GM21360 (cell line): Measurements from ENCODE around the gene RNF135.
A peak's percentile ranks its signal among the peaks of the same experiment; 100 is the strongest.
"Not testable (repeated sequence)": the region's sequence is repeated elsewhere in the genome, so short reads cannot be mapped to it uniquely, and the experiment has no call there.

Experiments used
- ATAC-seq: cut with Tn5 transposase; IDR thresholded peaks from one replicate; pipeline ENCODE4 v1.9.1; 2021; ENCODE audit warnings: mild to moderate bottlenecking, moderate library complexity; ENCODE audit not compliant: unreplicated experiment

Gene RNF135, protein sequence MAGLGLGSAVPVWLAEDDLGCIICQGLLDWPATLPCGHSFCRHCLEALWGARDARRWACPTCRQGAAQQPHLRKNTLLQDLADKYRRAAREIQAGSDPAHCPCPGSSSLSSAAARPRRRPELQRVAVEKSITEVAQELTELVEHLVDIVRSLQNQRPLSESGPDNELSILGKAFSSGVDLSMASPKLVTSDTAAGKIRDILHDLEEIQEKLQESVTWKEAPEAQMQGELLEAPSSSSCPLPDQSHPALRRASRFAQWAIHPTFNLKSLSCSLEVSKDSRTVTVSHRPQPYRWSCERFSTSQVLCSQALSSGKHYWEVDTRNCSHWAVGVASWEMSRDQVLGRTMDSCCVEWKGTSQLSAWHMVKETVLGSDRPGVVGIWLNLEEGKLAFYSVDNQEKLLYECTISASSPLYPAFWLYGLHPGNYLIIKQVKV

DNA sequence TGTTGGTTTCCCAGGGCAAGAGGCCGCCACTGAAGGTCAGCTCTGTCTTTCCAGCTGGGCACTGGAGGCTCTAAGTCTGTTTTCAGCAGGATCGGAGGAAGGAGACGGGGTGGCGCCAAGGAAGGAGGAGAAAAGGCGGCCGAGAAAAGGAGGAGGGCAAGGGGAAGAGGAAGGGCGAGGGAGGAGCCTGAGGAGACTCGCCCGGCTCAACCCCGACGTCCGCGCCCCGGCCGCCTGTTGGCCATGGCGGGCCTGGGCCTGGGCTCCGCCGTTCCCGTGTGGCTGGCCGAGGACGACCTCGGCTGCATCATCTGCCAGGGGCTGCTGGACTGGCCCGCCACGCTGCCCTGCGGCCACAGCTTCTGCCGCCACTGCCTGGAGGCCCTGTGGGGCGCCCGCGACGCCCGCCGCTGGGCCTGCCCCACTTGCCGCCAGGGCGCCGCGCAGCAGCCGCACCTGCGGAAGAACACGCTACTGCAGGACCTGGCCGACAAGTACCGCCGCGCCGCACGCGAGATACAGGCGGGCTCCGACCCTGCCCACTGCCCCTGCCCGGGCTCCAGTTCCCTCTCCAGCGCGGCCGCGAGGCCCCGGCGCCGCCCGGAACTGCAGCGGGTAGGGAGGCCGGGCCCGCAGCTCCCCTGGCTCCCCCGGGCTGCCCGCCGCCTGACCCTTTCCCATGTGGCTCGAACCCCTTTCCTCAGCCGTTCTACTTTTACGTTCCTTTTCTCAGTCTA, at the start of gene RNF135:
RNF135 (plus strand) TSS at position 209 of the 737 bp plus-strand sequence; CDS start at position 244, 35 bp downstream.
- ATAC-seq = peak; percentile 46

DNA sequence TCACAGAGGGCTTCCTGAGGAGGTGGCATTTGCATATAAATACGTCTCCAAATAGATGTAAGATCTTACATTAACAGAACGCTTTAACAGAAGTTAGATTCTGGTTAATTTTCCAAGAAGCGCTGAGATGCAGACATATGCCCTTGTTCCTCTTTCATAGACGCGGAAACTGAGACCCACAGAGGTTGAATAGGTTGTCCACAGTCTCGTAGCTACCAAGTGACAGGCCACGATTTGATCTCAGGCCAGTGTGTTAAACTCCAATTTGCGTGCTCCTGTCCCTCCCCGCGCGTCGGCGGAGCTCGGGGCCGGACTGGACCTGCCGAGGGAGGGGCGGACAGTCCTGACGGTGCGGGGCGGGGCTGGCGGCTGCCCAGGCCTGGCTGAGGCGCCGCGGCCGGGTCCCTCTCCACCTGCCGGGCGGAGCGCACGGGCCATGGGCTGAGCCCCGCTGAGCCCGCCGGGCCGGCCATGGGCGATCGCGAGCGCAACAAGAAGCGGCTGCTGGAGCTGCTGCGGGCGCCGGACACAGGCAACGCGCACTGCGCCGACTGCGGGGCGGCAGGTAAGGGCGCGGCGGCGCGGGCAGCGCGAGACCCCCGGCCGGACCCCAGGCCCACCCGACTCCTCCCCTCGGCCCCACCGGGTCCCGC, 49.2 kb upstream of the RNF135 start, which contains the start of gene ADAP2:
ADAP2 (plus strand) TSS at position 402 of the 653 bp plus-strand sequence; CDS start at position 472, 70 bp downstream.
- ATAC-seq = no peak

DNA sequence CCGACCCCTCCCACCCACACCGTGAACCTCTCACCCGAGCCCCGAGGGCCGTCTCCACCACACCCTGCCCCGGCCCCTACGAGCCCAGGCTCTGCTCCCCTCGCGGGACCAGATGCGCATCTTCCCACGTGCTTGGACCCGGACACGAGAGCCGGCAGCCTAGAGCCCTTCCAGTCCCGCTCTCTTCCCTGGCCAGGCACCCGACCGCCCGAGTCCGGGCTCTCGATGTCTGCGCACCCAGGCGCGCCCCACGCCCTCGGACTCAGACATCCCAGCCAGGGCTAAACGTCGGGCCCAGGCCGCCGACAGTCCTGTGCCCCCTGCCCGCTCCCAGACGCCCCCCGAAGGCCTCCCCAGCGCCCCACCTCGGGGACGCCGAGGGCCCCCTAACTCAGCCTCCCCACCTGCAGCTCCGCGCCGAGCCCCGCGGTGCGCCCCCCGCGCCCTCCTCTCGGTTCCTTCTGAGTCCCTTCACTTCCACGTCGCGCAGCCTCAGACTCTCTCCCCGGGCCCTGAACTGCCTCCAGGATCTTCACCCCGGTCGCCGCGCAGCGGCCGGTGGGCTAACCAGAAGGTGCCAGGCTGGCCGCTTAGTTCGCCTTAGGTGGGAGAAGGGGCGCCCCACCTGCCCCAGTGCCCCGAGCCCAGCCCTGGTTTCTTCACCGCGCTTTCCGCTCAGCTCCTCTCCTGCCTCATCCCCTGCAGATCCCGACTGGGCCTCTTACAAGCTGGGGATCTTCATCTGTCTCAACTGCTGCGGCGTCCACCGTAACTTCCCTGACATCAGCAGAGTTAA, 48.4 kb upstream of the RNF135 start:
- no peak for ATAC-seq

DNA sequence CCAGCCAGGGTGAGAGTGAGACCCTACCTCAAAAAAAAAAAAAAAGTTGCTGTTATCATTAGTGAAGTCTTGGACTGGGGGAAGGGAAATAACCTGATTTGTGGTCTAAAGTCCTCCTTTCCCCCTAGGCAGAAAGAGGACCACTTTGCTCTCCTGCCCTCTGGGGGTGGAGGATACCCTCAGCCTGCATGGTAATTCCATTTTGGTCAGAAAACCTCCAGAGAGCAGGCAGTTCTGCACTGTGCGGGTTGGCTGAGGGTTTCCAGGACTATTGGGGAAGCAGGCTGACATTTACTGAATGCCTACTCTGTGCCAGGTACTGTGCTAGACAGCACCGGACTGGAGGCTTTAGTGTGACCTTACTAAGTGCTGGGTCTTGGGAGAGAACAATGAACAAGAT, 46.5 kb upstream of the RNF135 start:
- no peak for ATAC-seq

DNA sequence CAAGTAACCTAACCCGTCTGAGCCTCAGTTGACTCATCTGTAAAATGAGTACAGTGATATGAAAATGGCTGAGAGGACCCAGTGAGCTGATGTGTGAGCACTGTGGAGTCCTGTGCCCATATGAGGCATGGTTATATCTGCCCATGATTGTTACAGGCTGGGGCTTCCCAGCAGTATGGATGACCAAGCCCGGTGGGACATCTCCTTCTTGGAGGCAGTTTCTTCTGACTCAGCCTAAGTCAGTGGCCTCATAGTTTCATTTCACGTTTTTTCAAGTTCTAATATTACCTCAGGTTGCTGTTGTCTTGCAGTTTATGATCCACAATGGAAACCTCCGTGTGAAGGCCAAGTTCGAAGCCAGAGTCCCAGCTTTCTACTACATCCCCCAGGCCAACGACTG, 44.3 kb upstream of the RNF135 start:
- no peak for ATAC-seq

DNA sequence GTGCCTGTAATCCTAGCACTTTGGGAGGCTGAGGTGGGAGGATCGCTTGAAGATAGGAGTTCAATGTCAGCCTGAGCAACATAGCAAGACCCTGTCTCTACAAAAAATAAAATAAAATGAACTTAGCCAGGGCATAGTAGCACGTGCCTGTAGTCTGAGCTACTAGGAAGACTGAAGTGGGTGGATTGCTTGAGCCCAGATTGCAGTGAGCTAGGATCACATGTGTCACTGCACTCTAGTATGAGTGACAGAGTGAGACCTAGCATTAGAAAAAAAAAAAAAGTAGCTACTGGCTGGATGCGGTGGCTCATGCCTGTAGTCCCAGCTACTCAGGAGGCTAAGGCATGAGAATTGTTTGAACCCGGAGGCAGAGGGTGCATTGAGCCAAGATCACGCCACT, 43.1 kb upstream of the RNF135 start:
- no peak for ATAC-seq

DNA sequence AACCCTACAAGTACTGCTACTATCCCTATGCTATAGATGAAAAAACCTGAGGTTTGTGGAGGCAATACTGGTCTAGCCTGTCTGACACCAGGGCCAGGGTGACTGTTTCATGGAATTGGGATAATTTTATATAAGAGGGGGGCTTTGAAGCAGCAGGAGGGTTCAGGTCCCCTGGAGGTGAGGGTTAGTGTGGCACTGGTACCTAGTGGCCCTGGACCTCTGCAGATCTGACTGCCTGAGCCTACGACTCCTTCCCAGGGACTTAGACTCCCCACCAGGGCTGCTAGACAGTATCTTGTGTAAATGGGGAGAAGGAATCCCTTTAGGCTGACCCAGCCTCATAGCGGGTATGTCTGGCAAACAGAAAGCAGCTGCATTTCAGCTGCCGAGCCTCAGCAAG, 42.3 kb upstream of the RNF135 start:
- no peak for ATAC-seq

DNA sequence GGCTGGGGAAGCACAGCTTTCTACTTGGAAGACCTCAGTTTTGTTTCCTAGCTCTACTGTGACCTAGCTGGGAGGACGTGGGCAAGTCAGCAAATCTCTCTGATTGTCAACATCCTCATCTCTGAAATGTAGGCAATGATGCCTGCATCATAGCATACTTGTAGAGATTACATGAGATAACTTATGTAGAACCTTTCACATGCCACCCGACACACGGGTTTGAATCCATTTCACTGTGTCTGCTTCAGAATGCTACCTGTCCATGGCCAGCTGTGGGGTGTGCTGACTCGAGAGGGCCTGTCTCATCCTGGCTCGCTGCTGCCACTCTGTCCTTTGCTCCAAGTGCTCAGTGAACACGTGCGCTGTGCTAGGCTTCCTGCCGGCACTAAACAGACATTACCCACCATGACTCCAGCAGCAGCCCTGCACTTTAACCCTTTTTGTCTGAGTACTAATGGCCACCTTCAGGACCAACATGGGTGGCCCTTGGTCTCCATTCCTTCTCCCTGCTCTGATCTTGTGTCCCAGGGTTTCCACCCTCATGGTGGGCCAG, 41.7 kb upstream of the RNF135 start:
- ATAC-seq = no peak

DNA sequence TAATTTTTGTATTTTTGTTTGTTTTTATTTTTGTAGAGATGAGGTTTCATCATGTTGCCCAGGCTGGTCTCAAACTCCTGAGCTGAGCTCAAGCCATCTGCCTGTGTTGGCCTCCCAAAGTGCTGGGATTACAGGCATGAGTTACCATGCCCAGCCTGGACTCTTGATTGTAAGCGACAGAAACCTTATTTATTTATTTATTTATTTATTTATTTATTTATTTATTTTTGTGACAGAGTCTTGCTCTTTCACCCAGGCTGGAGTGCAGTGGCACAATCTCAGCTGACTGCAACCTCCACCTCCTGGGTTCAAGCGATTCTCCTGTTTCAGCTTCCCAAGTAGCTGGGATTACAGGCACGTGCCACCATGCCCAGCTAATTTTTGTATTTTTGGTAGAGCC, 41.0 kb upstream of the RNF135 start:
- not testable (repeated sequence) for ATAC-seq

DNA sequence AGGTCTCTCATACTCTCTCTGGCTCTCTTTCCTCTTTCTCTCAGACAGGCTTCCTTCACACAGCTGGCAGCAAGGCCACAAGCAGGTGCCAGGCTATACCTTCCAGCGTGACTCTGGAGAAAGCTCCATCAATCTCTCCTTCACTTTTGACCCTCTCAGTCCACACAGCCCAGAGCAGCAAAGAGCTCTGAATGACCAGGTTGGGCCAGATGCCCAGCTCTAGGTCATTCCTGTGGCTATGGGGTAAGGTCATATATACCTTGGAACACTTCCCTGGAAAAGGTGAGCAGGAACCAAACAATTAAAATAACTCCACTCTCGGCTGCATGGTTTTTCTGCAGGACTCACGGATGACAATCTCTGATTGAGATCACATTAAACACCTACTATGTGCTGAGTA, 40.3 kb upstream of the RNF135 start:
- no peak for ATAC-seq

DNA sequence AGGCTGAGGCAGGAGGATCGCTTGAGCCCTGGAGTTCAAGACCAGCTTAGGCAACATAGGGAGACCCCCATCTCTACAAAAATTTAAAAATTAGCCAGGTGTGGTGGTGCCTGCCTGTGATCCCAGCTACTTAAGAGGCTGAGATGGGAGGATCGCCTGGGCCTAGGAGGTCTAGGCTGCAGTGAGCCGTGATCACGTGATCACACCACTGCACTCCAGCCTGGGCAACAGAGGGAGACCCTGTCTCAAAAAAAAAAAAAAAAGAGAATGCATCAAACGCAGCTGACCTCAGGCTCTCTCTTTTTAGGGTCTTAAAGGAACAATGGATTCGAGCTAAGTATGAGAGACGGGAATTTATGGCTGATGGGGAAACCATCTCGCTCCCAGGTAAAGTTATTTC, 39.3 kb upstream of the RNF135 start:
- not testable (repeated sequence) for ATAC-seq

DNA sequence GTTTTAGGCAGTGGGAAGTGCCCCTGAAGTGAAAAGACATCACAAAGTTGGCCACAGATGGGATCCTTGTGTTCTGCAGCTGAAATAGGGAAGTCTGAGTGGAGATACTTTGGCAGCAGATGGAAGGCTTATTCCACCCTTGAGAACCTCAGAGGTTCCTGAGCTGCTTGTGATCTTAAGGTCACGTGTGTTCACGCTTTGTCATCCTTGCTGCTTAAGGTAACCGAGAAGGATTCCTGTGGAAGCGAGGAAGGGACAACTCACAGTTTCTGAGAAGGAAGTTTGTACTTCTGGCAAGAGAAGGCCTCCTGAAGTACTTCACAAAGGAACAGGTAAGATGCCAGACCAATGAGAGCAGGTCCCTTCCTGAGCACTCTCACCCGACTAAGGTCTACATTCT, 36.9 kb upstream of the RNF135 start:
- no peak for ATAC-seq

DNA sequence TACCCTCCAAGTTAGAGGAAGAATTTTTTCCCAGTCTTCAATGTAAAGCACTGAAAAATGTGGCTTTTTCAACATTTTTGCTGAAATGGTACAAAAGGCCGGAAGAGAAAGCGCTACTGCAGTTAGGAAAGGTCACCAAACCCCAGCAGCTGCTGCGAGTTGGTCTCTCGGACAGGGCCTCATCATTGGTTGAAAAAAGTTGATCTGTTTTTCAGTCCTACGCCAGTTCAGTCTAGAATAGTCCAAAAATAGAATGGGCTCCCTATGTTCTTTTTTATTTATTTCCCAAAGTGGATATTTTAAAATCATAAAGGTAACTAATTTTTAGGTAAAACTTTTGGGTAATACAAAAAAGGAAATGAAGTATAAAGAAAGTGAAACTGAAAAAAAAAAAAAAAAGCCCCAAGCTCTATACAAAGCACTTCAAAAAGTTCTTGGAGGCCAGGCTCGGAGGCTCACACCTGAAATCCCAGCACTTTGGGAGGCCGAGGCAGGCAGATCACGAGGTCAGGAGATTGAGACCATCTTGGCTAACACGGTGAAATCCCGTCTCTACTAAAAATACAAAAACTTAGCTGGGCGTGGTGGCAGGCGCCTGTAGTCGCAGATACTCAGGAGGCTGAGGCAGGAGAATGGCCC, 31.7 kb upstream of the RNF135 start:
- ATAC-seq = no peak

DNA sequence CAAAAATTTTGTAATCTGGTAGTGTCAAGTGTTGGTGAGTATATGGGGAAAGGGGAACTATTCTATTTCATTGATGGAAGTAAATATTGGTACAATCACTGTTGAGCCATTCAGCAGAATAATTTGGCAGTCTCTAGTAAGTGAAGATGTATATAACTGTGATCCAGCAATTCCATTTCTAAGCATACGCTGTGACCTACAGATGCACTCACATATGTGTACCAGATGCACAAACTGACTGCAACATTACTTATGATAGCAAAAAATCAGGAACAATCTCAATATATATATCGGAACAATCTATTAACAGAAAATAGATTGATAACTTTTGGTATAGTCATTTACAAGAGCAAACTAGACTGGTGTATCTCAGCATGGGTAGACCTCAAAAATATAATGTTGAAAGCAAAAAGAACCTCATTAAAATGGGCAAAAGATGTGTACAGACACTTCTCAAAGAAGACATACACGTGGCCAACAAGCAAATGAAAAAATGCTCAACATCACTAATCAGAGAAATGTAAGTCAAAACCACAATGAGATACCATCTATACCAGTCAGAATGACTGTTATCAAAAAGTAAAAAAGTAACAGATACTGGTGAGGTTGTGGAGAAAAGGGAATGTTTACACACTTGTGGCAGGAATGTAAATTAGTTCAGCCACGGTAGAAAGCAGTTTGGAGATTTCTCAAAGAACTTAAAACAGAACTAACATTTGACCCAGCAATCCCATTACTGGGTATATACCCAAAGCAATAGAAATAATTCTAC, 28.3 kb upstream of the RNF135 start:
- ATAC-seq = no peak

DNA sequence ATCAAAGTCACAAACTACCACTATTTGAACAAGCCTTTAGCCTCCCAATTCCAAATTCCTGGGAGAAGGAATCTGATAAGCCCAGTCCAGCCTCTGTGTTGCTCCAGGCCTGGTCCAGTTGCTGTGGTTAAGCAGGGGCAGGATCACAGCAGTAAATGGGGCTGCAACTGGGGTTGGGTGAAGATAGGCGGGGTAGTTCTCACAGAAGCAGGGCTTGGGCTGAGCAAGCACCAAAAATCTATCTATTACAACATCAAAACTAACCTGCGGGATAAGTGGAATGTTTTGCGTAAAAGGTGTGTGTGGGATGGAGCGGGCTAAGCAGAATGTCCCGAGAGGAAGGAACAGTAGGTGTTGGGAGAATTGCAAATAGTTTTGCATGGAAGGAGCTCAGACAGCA, 23.0 kb upstream of the RNF135 start:
- no peak for ATAC-seq

DNA sequence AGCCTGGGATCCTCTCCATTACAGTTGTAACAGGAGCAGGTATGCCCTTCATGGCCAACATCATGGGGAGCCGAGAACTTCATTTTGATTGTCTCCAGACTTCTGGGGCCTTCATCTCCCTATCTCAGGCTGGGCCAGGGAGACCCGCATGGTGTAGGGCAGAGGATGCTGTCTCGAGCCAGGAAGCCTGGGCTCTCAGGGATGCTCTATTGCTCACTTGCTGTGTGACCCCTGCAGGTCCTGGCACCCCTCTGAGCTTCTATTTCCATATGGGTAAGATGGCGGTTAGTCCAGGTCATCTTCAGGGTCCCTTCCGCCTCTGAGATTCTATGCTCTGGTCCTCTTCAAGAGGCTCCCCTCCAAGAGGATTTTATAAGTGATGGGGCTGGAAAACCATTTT, 20.6 kb upstream of the RNF135 start:
- no peak for ATAC-seq

DNA sequence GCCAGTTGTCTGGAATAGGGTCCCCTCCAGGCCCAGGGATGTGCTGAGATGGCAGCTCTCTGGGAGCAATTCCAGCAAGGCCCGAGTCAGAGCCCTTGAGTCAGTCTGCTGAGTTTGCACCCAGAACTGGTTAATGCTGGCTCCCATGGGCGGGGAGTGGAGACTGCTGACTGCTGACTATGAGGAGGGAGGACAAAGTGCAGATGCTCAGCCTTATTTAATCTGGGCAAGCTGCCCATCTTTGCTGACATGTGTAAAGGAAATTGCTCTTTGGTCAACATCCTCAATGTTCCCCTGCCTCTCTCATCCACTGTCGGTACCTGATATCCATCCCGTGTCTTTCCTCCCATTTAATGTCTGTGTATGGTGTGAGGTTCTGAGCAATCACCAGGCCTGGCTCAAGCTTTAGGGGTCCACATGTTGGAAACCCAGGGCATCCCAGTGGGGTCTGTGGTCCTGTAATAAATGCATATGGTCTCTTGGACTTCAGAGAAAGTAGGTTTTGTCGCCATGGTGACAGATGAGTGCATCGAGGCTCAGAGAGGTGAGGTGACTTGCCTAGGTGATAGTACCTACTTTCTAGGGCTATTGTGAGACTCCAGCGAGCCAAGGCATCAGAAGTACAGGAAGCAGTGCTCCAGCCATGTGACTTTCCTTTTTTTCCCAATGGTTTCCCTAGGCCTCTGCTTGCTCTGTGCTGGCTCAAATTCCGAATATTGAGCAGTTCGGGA, 20.0 kb upstream of the RNF135 start:
- no peak for ATAC-seq

DNA sequence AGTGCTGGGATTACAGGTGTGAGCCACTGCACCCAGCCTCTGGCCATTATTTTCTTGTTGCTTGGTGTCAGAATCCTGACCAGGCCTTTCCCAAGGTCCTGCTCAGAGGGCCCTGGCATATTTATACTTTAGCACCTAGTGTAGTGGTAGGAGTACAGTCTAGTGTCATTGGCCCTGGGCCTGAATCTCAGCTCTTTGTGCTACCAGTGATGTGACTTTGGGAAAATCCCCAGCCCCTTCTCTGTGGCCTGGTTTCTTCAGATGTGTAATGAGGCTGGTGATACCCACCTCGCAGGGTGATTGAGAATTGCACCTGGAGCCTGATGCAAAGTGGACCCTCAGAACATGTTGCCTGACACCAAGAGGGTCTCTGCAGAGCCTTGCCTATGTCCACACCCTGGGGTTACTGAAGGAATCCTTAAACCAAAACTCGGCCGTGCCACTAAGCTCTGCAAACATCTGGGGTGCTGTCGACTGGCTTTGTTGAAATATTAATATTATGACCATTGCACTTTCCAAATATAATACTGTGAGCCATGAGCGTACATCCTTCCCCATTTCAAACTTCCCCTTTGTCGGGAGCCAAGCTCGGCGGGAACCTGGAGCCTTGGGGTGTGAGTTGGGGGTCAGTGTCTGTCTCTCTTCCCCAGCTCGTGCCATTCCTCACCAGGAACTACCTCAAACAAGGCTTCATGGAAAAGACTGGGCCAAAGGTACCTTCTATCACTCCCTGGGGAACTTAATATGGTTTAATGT, 18.0 kb upstream of the RNF135 start:
- no peak for ATAC-seq
